ENCODE measurements around the gene MEGF6. TPM values are rescaled to one million over a fixed set of nuclear protein-coding genes. Genes with fewer than 3 reads are reported as not detected.
A peak's percentile ranks its signal among the peaks of the same experiment; 100 is the strongest.

The MEGF6 gene
- total and polyA plus RNA-seq, 9 of the 15 experiments (the other 6 are each of a cell fraction or from before 2014, with no cell fraction given): 0.03 to 1.7 (median 0.24) TPM; not detected in 3

- Histone ChIP-seq H3K36me3 (ENCODE audit: control insufficient read depth, insufficient read depth, low read length) (no peaks in the 10 kb centered on the region), H3K9ac (ENCODE audit: insufficient read depth in 1 of 2, low read depth in 2 of 2, low read length in 2 of 2) (no peak overlapping the region), H3K9me1 (ENCODE audit: control insufficient read depth, insufficient read depth, low read length) (no peaks in the 10 kb centered on the region), H3K27ac (ENCODE audit: extremely low read depth, low read depth, low read length) (no peak overlapping the region), H3K9me3 (replicated peaks; ENCODE audit: control insufficient read depth, insufficient read depth, low read depth, low read length) (no peaks in the 10 kb centered on the region), H3K79me2 (ENCODE audit: control insufficient read depth, insufficient read depth, low read length) (no peaks in the 10 kb centered on the region), H2AFZ (ENCODE audit: low read depth, low read length) (no peak overlapping the region), H4K20me1 (replicated peaks; ENCODE audit: control insufficient read depth, insufficient read depth, low read length) (peaks cover 27% of the 10 kb centered on the region), H3K4me3 (no peak overlapping the region), H3K27me3 (ENCODE audit: control insufficient read depth in 2 of 2, insufficient read depth in 2 of 2, low read length in 2 of 2) (peaks cover 25 to 86% of the 10 kb centered on the region in 2 experiments; a peak in 4 of 5 replicates), H3K4me2 (ENCODE audit: insufficient read depth, low read length) (no peak overlapping the region), H3K4me1 (replicated peaks in 1 of 2; ENCODE audit: control insufficient read depth in 2 of 2, insufficient read depth in 2 of 2, low read length in 2 of 2) (peaks cover 0 to 39% of the 10 kb centered on the region in 2 experiments; a peak in 2 of 5 replicates)
- CTCF ChIA-PET (ENCODE audit: low intra/inter-chr PET ratio): no interaction called here
- TF ChIP-seq, protein P1, sequence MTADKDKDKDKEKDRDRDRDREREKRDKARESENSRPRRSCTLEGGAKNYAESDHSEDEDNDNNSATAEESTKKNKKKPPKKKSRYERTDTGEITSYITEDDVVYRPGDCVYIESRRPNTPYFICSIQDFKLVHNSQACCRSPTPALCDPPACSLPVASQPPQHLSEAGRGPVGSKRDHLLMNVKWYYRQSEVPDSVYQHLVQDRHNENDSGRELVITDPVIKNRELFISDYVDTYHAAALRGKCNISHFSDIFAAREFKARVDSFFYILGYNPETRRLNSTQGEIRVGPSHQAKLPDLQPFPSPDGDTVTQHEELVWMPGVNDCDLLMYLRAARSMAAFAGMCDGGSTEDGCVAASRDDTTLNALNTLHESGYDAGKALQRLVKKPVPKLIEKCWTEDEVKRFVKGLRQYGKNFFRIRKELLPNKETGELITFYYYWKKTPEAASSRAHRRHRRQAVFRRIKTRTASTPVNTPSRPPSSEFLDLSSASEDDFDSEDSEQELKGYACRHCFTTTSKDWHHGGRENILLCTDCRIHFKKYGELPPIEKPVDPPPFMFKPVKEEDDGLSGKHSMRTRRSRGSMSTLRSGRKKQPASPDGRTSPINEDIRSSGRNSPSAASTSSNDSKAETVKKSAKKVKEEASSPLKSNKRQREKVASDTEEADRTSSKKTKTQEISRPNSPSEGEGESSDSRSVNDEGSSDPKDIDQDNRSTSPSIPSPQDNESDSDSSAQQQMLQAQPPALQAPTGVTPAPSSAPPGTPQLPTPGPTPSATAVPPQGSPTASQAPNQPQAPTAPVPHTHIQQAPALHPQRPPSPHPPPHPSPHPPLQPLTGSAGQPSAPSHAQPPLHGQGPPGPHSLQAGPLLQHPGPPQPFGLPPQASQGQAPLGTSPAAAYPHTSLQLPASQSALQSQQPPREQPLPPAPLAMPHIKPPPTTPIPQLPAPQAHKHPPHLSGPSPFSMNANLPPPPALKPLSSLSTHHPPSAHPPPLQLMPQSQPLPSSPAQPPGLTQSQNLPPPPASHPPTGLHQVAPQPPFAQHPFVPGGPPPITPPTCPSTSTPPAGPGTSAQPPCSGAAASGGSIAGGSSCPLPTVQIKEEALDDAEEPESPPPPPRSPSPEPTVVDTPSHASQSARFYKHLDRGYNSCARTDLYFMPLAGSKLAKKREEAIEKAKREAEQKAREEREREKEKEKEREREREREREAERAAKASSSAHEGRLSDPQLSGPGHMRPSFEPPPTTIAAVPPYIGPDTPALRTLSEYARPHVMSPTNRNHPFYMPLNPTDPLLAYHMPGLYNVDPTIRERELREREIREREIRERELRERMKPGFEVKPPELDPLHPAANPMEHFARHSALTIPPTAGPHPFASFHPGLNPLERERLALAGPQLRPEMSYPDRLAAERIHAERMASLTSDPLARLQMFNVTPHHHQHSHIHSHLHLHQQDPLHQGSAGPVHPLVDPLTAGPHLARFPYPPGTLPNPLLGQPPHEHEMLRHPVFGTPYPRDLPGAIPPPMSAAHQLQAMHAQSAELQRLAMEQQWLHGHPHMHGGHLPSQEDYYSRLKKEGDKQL (CRISPR knock-in tag; IDR thresholded peaks at IDR 0.05; ENCODE audit: borderline replicate concordance): no peak
- TF ChIP-seq, protein P2, sequence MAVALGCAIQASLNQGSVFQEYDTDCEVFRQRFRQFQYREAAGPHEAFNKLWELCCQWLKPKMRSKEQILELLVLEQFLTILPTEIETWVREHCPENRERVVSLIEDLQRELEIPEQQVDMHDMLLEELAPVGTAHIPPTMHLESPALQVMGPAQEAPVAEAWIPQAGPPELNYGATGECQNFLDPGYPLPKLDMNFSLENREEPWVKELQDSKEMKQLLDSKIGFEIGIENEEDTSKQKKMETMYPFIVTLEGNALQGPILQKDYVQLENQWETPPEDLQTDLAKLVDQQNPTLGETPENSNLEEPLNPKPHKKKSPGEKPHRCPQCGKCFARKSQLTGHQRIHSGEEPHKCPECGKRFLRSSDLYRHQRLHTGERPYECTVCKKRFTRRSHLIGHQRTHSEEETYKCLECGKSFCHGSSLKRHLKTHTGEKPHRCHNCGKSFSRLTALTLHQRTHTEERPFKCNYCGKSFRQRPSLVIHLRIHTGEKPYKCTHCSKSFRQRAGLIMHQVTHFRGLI (CRISPR knock-in tag; IDR thresholded peaks at IDR 0.05): no peak
- TF ChIP-seq, protein P3, sequence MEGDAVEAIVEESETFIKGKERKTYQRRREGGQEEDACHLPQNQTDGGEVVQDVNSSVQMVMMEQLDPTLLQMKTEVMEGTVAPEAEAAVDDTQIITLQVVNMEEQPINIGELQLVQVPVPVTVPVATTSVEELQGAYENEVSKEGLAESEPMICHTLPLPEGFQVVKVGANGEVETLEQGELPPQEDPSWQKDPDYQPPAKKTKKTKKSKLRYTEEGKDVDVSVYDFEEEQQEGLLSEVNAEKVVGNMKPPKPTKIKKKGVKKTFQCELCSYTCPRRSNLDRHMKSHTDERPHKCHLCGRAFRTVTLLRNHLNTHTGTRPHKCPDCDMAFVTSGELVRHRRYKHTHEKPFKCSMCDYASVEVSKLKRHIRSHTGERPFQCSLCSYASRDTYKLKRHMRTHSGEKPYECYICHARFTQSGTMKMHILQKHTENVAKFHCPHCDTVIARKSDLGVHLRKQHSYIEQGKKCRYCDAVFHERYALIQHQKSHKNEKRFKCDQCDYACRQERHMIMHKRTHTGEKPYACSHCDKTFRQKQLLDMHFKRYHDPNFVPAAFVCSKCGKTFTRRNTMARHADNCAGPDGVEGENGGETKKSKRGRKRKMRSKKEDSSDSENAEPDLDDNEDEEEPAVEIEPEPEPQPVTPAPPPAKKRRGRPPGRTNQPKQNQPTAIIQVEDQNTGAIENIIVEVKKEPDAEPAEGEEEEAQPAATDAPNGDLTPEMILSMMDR (IDR thresholded peaks at IDR 0.05 in 2 of 3, conservative IDR thresholded peaks at IDR 0.05 in 1 of 3; ENCODE audit: insufficient read depth in 2 of 3, low read depth in 1 of 3, low read length in 3 of 3): peak in 2 of 3 experiments; percentile 20 to 21; a peak in 3 of 6 replicates
- TF ChIP-seq ZNF174 (CRISPR knock-in tag; IDR thresholded peaks at IDR 0.05) (no peak), EHMT2 (IDR thresholded peaks at IDR 0.05) (no peak), NFE2L1 (tag; IDR thresholded peaks at IDR 0.05; ENCODE audit: borderline replicate concordance, low read depth) (no peak), KLF10 (CRISPR knock-in tag; IDR thresholded peaks at IDR 0.05) (no peak)
- FAIRE-seq: no peak
- DNase-seq (ENCODE audit: extremely low read depth in 1 of 4, low spot score in 3 of 4): peak in 1 of 4 experiments; percentile 27
- intact Hi-C loops (cut with micrococcal nuclease): no loop called here
- POLR2A ChIA-PET: interaction anchor here (0.6 kb wide), 1 partner anchor 298 kb away, joined by 4 read pairs; no protein-coding TSS in a partner anchor
- BruUV-seq (replicated peaks): no TSS peak
- in situ Hi-C loops (cut with MboI): no loop called here
- peak; percentile 56 for ATAC-seq
- 5% methylated on average over 20 of the region's 20 CpGs for WGBS (ENCODE audit: insufficient coverage, low coverage, missing lambda C conversion rate)
Observed at GRCh38 chr1:3524556-3525203, 86.6 kb downstream of the MEGF6 start.

Measured in K562 (cell line).